Measurements from ENCODE around the gene UPF2. TPM values are rescaled to one million over a fixed set of nuclear protein-coding genes. Genes with fewer than 3 reads are reported as not detected.

Gene UPF2
- total and polyA plus RNA-seq, 10 of the 15 experiments (the other 5 are each of a cell fraction or from before 2014, with no cell fraction given): 21.0 to 44.4 (median 25.9) TPM

GRCh38 chr10:12041766-12042408, 722 bp downstream of the UPF2 start (continued):
- TF ChIP-seq HSF1 (IDR thresholded peaks at IDR 0.05; ENCODE audit: low read depth, low read length): no peak
- TF ChIP-seq SMAD1 (IDR thresholded peaks at IDR 0.05; ENCODE audit: low read depth, partially characterized antibody): no peak
- TF ChIP-seq RUNX3 (IDR thresholded peaks at IDR 0.05; ENCODE audit: low read length): peak; percentile 12; the same call in 1 of the 2 replicates
- no peak for TF ChIP-seq IRF3 (IDR thresholded peaks at IDR 0.05)
- no peak for TF ChIP-seq NR2C2 (IDR thresholded peaks at IDR 0.05; ENCODE audit: borderline replicate concordance, control insufficient read depth, insufficient read length, low read depth)
- TF ChIP-seq FOS (IDR thresholded peaks at IDR 0.05; ENCODE audit: borderline replicate concordance, extremely low read depth, insufficient read length): no peak
- TF ChIP-seq ZNF217 (IDR thresholded peaks at IDR 0.05): no peak
- no peak for TF ChIP-seq SRF (IDR thresholded peaks at IDR 0.05; ENCODE audit: low read depth in 2 of 2, low read length in 2 of 2)
- TF ChIP-seq NKRF (conservative IDR thresholded peaks at IDR 0.05): no peak
- TF ChIP-seq TCF7 (IDR thresholded peaks at IDR 0.05; ENCODE audit: borderline replicate concordance): peak; percentile 58; the same call in 1 of the 2 replicates
- TF ChIP-seq SMARCA5 (IDR thresholded peaks at IDR 0.05): no peak
- no peak for TF ChIP-seq HDAC6 (IDR thresholded peaks at IDR 0.05; ENCODE audit: unreplicated experiment)
- peak; percentile 75; the same call in 1 of the 2 replicates for TF ChIP-seq POLR2A (IDR thresholded peaks at IDR 0.05; ENCODE audit: low read depth, low read length)
- TF ChIP-seq NFYB (IDR thresholded peaks at IDR 0.05; ENCODE audit: insufficient read depth, low read depth, low read length): no peak
- TF ChIP-seq NBN (IDR thresholded peaks at IDR 0.05): peak; percentile 87
- TF ChIP-seq NFXL1 (IDR thresholded peaks at IDR 0.05; ENCODE audit: borderline replicate concordance): no peak
- no peak for TF ChIP-seq ZNF274 (IDR thresholded peaks at IDR 0.05; ENCODE audit: insufficient read depth, insufficient read length)
- no peak; the same call in 1 of the 2 replicates for TF ChIP-seq MTA2 (IDR thresholded peaks at IDR 0.05; ENCODE audit: low read depth)
- peak; percentile 7; the same call in 1 of the 2 replicates for TF ChIP-seq PAX5 (IDR thresholded peaks at IDR 0.05; ENCODE audit: borderline replicate concordance, low read depth, low read length)
- no peak for TF ChIP-seq JUNB (IDR thresholded peaks at IDR 0.05)
- TF ChIP-seq IRF4 (IDR thresholded peaks at IDR 0.05; ENCODE audit: low read depth, low read length): no peak
- TF ChIP-seq YBX1 (IDR thresholded peaks at IDR 0.05): no peak
- peak; percentile 44; the same call in 1 of the 2 replicates for TF ChIP-seq TAF1 (IDR thresholded peaks at IDR 0.05; ENCODE audit: borderline replicate concordance, low read depth, low read length)
- TF ChIP-seq EED (IDR thresholded peaks at IDR 0.05; ENCODE audit: low read depth): peak; percentile 38; the same call in 1 of the 2 replicates
- TF ChIP-seq DPF2 (IDR thresholded peaks at IDR 0.05): no peak

Measured in GM12878 (cell line).